Adrenal gland (tissue), 12 donors: Measurements from ENCODE around the gene HLA-B. TPM values are rescaled to one million over a fixed set of nuclear protein-coding genes. Genes with fewer than 3 reads are reported as not detected.

ENCODE experiments used
- DNase-seq, 7 donors: peaks; one replicate each; pipeline ENCODE4 v3.0.0-alpha.2; 2019 to 2020
- H3K27ac ChIP-seq, 5 donors: fragments of 200-600 bp; sonication (generic) in 4 of 5; 1 replicate in 3 of 5; 2 replicates in 2 of 5; pipeline versions ENCODE4 v1.5.1 to v1.8.0; 2016 to 2020; ENCODE audit warnings: mild to moderate bottlenecking in 1 of 5
- H3K27me3 ChIP-seq: fragments of 200-600 bp; 2 replicates; pipeline ENCODE4 v1.8.0; 2021
- H3K36me3 ChIP-seq, 2 donors: fragments of 200-600 bp; replicated peaks in 1 of 2; 1 replicate in 1 of 2; 2 replicates in 1 of 2; pipeline versions ENCODE4 v1.5.1 to v1.8.0; 2018 to 2022
- H3K4me1 ChIP-seq, 2 donors: fragments of 200-600 bp; replicated peaks in 1 of 2; 1 replicate in 1 of 2; 2 replicates in 1 of 2; pipeline versions ENCODE4 v1.5.1 to v1.8.0; 2018 to 2021
- H3K4me3 ChIP-seq, 4 donors: fragments of 200-600 bp; sonication (generic) in 3 of 4; one replicate each; pipeline ENCODE4 v1.5.1; 2016 to 2018
- H3K9me3 ChIP-seq, 3 donors: fragments of 200-600 bp; sonication (generic) in 1 of 3; replicated peaks in 1 of 3; 1 replicate in 2 of 3; 2 replicates in 1 of 3; pipeline versions ENCODE4 v1.5.1 to v1.8.0; 2016 to 2021
- CTCF ChIP-seq, 6 experiments: fragments of 450-650 bp in 4 of 6; fragments of 200-600 bp in 2 of 6; sonication (generic) in 1 of 6; IDR thresholded peaks; 1 replicate in 5 of 6; 2 replicates in 1 of 6; pipeline versions ENCODE4 v1.5.1 to v1.8.0; 2016 to 2021; ENCODE audit warnings: antibody characterized with exemption in 6 of 6, mild to moderate bottlenecking in 2 of 6, moderate library complexity in 1 of 6
- POLR2A ChIP-seq, 2 donors: fragments of 450-650 bp; IDR thresholded peaks; one replicate each; pipeline ENCODE4 v1.6.1; 2017; ENCODE audit warnings: antibody characterized with exemption in 2 of 2, mild to moderate bottlenecking in 2 of 2, moderate library complexity in 1 of 2
- WGBS, 4 donors: extraction: QIAGEN DNeasy Blood & Tissue Kit in 2 of 4; methylation state at CpG; one replicate each; pipeline versions ENCODE4 v1.1.5 to v1.1.7; 2013 to 2017; 5-methylcytosine and 5-hydroxymethylcytosine counted together
- intact Hi-C, 2 donors: fragments of 100-400 bp; cut with DNase I; formaldehyde crosslinking; loops; one replicate each; pipeline versions ENCODE4 v1.14.1 to v1.15.0; 2022 to 2023
- polyA plus RNA-seq, 3 donors: library from polyadenylated mRNA; stranded (reverse); fragments of 200-250 nt in 2 of 3; fragments of 350-450 nt in 1 of 3; fragmentation: Illumina TruSeq in 1 of 3; extraction: RNeasy Lipid Tissue Mini Kit (QIAGEN cat#74804) in 1 of 3; gene quantifications; one replicate each; pipeline ENCODE4 v1.2.3, GENCODE V29; 2013 to 2014
- total RNA-seq, 9 donors: library from RNA; depleted of rRNA in 4 of 9; stranded (reverse); fragments of >200 nt in 4 of 9; fragments of 120-200 nt in 1 of 9; fragmentation: NEBNext Ultra II Directional in 1 of 9; extraction: Animal tissue kit (Norgen Biotek cat#: 25700) in 1 of 9; gene quantifications; one replicate each; pipeline versions ENCODE4 v1.1.0 to v1.2.4, GENCODE V29; 2013 to 2023
- donor health status: healthy with polysubstance abuse.
- donor health status: Bipolar disorder and iron deficiency.
- donor health status: DM: yes; HTN: yes; CAD: no.
- donor health status: DM: no; HTN: no; CAD: no.
- donor health status: DM: no; HTN: no; CAD: no.
- donor health status: DM: yes; HTN: yes; CAD: no.

HLA-B gene
- total and polyA plus RNA-seq, 12 donors, result 248 to 3,150 (median 1,251) TPM

- no peak overlapping the region for H3K4me3 ChIP-seq
- DNase-seq, result no peak
- no peaks in the 10 kb centered on the region for H3K9me3 ChIP-seq
- TF ChIP-seq POLR2A (IDR thresholded peaks at IDR 0.05) (no peak), CTCF (IDR thresholded peaks at IDR 0.05) (no peak)
- intact Hi-C loops, result loop anchor here in 1 of 2 donors (5.0 kb wide), 1 partner anchor 84 kb away; no protein-coding TSS in a partner anchor
- H3K27me3 ChIP-seq, result no peaks in the 10 kb centered on the region
- peaks cover 0 to 20% of the 10 kb centered on the region in 2 donors for H3K36me3 ChIP-seq
- WGBS, 4 donors, result 53 to 71% (median 56%) methylated on average over 8 of the region's 8 CpGs
- no peak overlapping the region for H3K27ac ChIP-seq
- H3K4me1 ChIP-seq, result peaks cover 0 to 5% of the 10 kb centered on the region in 2 donors
Observed at GRCh38 chr6:31351401-31352309, 5.3 kb downstream of the HLA-B start.

GRCh38 chr6:31351033-31351380, 6.0 kb downstream of the HLA-B start:
- peaks cover 0 to 20% of the 10 kb centered on the region in 2 donors for H3K36me3 ChIP-seq
- H3K4me1 ChIP-seq, result peaks cover 0 to 5% of the 10 kb centered on the region in 2 donors
- no peak overlapping the region for H3K27ac ChIP-seq
- TF ChIP-seq POLR2A (IDR thresholded peaks at IDR 0.05) (no peak), CTCF (IDR thresholded peaks at IDR 0.05) (no peak)
- intact Hi-C loops, result loop anchor here in 1 of 2 donors (5.0 kb wide), 1 partner anchor 84 kb away; no protein-coding TSS in a partner anchor
- no peak for DNase-seq
- WGBS, 4 donors, result 0 to 86% (median 53%) methylated on average over 2 to 3 of the region's 3 CpGs
- H3K27me3 ChIP-seq, result no peaks in the 10 kb centered on the region
- no peak overlapping the region for H3K4me3 ChIP-seq
- no peaks in the 10 kb centered on the region for H3K9me3 ChIP-seq

- TF ChIP-seq POLR2A (IDR thresholded peaks at IDR 0.05), result no peak
- no peak for TF ChIP-seq CTCF (IDR thresholded peaks at IDR 0.05)
- H3K9me3 ChIP-seq, result no peaks in the 10 kb centered on the region
- H3K4me3 ChIP-seq, result no peak overlapping the region
- intact Hi-C loops, result loop anchor here in 1 of 2 donors (5.0 kb wide), 1 partner anchor 83 kb away; no protein-coding TSS in a partner anchor
- H3K36me3 ChIP-seq, result peaks cover 0 to 20% of the 10 kb centered on the region in 2 donors
- no peaks in the 10 kb centered on the region for H3K27me3 ChIP-seq
- DNase-seq, result no peak
- no peak overlapping the region for H3K27ac ChIP-seq
- 49 to 65% (median 55%) methylated on average over 11 of the region's 11 CpGs for WGBS, 4 donors
- H3K4me1 ChIP-seq, result no peaks in the 10 kb centered on the region
Observed at GRCh38 chr6:31350196-31351032, 6.6 kb downstream of the HLA-B start.

GRCh38 chr6:31349301-31349700, 7.7 kb downstream of the HLA-B start:
- peaks cover 0 to 11% of the 10 kb centered on the region in 2 donors for H3K36me3 ChIP-seq
- no peak for DNase-seq
- no peaks in the 10 kb centered on the region for H3K9me3 ChIP-seq
- intact Hi-C loops, result no loop called here
- H3K4me1 ChIP-seq, result no peaks in the 10 kb centered on the region
- H3K4me3 ChIP-seq, result no peak overlapping the region
- WGBS, 4 donors, result 58 to 85% (median 71%) methylated on average over 3 to 4 of the region's 4 CpGs
- H3K27ac ChIP-seq, result no peak overlapping the region
- H3K27me3 ChIP-seq, result no peaks in the 10 kb centered on the region
- TF ChIP-seq CTCF (IDR thresholded peaks at IDR 0.05), result no peak
- no peak for TF ChIP-seq POLR2A (IDR thresholded peaks at IDR 0.05)
